ENCODE results near the gene FOXI1.
A peak's percentile ranks its signal among the peaks of the same experiment; 100 is the strongest.

Gene FOXI1

DNA sequence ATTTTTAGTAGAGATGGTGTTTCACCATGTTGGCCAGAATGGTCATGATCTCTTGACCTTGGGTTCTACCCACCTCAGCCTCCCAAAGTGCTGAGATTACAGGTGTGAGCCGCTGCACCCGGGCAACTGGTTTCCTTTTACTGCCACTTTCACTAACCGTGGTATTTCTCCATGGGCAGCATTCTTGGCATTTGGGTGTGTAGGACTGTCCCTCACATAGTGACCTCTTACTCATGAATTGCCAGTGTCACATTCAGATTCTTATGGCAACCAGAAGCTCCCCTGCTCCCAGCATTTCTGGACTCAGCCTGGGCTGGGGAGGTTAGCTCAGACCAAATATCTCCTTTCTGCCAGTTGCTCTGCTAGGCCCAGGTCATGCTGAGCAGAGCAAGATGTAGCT, 50.1 kb downstream of the FOXI1 start:
- ATAC-seq = no peak
- TF ChIP-seq RARB (CRISPR knock-in tag; IDR thresholded peaks at IDR 0.05) (no peak), OSR1 (CRISPR knock-in tag; IDR thresholded peaks at IDR 0.05) (no peak), ZNF70 (CRISPR knock-in tag; IDR thresholded peaks at IDR 0.05) (no peak), SNAI2 (CRISPR knock-in tag; IDR thresholded peaks at IDR 0.05) (no peak), ESRRG (CRISPR knock-in tag; IDR thresholded peaks at IDR 0.05) (no peak), GLIS3 (CRISPR knock-in tag; IDR thresholded peaks at IDR 0.05) (no peak), ZC3H10 (CRISPR knock-in tag; IDR thresholded peaks at IDR 0.05) (no peak), ISL1 (CRISPR knock-in tag; IDR thresholded peaks at IDR 0.05) (no peak), ZFP30 (CRISPR knock-in tag; IDR thresholded peaks at IDR 0.05) (no peak), BACH2 (CRISPR knock-in tag; IDR thresholded peaks at IDR 0.05; ENCODE audit: borderline replicate concordance) (no peak)
- TF ChIP-seq, protein P1, sequence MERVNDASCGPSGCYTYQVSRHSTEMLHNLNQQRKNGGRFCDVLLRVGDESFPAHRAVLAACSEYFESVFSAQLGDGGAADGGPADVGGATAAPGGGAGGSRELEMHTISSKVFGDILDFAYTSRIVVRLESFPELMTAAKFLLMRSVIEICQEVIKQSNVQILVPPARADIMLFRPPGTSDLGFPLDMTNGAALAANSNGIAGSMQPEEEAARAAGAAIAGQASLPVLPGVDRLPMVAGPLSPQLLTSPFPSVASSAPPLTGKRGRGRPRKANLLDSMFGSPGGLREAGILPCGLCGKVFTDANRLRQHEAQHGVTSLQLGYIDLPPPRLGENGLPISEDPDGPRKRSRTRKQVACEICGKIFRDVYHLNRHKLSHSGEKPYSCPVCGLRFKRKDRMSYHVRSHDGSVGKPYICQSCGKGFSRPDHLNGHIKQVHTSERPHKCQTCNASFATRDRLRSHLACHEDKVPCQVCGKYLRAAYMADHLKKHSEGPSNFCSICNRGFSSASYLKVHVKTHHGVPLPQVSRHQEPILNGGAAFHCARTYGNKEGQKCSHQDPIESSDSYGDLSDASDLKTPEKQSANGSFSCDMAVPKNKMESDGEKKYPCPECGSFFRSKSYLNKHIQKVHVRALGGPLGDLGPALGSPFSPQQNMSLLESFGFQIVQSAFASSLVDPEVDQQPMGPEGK (CRISPR knock-in tag; IDR thresholded peaks at IDR 0.05; ENCODE audit: borderline replicate concordance) = no peak
- TF ChIP-seq, protein P2, sequence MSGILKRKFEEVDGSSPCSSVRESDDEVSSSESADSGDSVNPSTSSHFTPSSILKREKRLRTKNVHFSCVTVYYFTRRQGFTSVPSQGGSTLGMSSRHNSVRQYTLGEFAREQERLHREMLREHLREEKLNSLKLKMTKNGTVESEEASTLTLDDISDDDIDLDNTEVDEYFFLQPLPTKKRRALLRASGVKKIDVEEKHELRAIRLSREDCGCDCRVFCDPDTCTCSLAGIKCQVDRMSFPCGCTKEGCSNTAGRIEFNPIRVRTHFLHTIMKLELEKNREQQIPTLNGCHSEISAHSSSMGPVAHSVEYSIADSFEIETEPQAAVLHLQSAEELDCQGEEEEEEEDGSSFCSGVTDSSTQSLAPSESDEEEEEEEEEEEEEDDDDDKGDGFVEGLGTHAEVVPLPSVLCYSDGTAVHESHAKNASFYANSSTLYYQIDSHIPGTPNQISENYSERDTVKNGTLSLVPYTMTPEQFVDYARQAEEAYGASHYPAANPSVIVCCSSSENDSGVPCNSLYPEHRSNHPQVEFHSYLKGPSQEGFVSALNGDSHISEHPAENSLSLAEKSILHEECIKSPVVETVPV (CRISPR knock-in tag; IDR thresholded peaks at IDR 0.05) = no peak
- TF ChIP-seq, protein P3, sequence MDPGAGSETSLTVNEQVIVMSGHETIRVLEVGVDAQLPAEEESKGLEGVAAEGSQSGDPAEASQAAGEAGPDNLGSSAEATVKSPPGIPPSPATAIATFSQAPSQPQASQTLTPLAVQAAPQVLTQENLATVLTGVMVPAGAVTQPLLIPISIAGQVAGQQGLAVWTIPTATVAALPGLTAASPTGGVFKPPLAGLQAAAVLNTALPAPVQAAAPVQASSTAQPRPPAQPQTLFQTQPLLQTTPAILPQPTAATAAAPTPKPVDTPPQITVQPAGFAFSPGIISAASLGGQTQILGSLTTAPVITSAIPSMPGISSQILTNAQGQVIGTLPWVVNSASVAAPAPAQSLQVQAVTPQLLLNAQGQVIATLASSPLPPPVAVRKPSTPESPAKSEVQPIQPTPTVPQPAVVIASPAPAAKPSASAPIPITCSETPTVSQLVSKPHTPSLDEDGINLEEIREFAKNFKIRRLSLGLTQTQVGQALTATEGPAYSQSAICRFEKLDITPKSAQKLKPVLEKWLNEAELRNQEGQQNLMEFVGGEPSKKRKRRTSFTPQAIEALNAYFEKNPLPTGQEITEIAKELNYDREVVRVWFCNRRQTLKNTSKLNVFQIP (CRISPR knock-in tag; IDR thresholded peaks at IDR 0.05; ENCODE audit: borderline replicate concordance, low read depth) = no peak

DNA sequence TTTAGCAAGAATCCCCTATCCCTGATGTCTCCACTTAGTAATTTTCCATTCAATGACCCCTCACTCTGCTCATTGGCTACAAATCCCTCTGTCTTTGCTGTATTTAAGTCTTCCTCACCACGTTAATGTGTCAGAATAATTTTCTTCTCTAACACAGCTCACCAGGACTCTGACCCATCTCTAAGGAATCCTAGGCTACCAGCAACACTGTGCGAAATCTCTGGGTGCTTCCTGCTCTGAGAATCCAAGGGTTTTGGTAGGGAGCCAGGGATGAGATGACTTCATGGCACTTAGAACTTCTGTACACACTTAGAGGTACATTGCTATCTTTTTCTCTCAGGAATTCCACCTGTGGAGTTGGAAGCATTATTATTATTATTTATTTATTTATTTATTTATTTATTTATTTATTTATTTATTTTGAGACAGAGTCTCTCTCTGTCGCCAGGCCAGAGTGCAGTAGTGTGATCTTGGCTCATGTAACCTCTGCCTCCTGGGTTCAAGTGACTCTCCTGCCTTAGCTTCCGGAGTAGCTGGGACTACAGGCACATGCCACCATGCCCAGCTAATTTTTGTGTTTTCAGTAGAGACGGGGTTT, 53.5 kb downstream of the FOXI1 start:
- TF ChIP-seq, protein P4, sequence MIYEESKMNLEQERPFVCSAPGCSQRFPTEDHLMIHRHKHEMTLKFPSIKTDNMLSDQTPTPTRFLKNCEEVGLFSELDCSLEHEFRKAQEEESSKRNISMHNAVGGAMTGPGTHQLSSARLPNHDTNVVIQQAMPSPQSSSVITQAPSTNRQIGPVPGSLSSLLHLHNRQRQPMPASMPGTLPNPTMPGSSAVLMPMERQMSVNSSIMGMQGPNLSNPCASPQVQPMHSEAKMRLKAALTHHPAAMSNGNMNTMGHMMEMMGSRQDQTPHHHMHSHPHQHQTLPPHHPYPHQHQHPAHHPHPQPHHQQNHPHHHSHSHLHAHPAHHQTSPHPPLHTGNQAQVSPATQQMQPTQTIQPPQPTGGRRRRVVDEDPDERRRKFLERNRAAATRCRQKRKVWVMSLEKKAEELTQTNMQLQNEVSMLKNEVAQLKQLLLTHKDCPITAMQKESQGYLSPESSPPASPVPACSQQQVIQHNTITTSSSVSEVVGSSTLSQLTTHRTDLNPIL (CRISPR knock-in tag; IDR thresholded peaks at IDR 0.05; ENCODE audit: low read depth) = no peak
- TF ChIP-seq ARNTL (CRISPR knock-in tag; IDR thresholded peaks at IDR 0.05; ENCODE audit: borderline replicate concordance, low read depth) = no peak
- TF ChIP-seq, protein P2 (CRISPR knock-in tag; IDR thresholded peaks at IDR 0.05) = no peak
- TF ChIP-seq BACH2 (CRISPR knock-in tag; IDR thresholded peaks at IDR 0.05; ENCODE audit: borderline replicate concordance) = no peak
- no peak for TF ChIP-seq ZNF70 (CRISPR knock-in tag; IDR thresholded peaks at IDR 0.05)
- no peak for TF ChIP-seq ZC3H10 (CRISPR knock-in tag; IDR thresholded peaks at IDR 0.05)
- no peak for TF ChIP-seq OSR1 (CRISPR knock-in tag; IDR thresholded peaks at IDR 0.05)
- peak; percentile 78 for ATAC-seq
